HG03097 (cell line): ENCODE measurements around the gene UNC13D.
"Not testable (repeated sequence)": the region's sequence is repeated elsewhere in the genome, so short reads cannot be mapped to it uniquely, and the experiment has no call there.

Source experiments
- ATAC-seq: cut with Tn5 transposase; IDR thresholded peaks from one replicate; pipeline ENCODE4 v1.9.1; 2021; ENCODE audit not compliant: unreplicated experiment, low FRiP score

UNC13D gene

GRCh38 chr17:75808549-75808904, 35.7 kb downstream of the UNC13D start:
- no peak for ATAC-seq

- no peak for ATAC-seq
Observed at GRCh38 chr17:75807861-75808260, 36.3 kb downstream of the UNC13D start.

- no peak for ATAC-seq
Observed at GRCh38 chr17:75806822-75807500, 37.2 kb downstream of the UNC13D start.

GRCh38 chr17:75803883-75804282, 40.3 kb downstream of the UNC13D start:
- ATAC-seq, result no peak

GRCh38 chr17:75799402-75799801, 44.8 kb downstream of the UNC13D start:
- no peak for ATAC-seq

GRCh38 chr17:75795820-75796607, 48.2 kb downstream of the UNC13D start:
- no peak for ATAC-seq

GRCh38 chr17:75793460-75793859, 50.7 kb downstream of the UNC13D start:
- no peak for ATAC-seq

- ATAC-seq, result no peak
Observed at GRCh38 chr17:75791254-75791653, 53.0 kb downstream of the UNC13D start.

GRCh38 chr17:75785016-75785890, 59.0 kb downstream of the UNC13D start:
- peak; percentile 42 for ATAC-seq

GRCh38 chr17:75784473-75785015, 59.7 kb downstream of the UNC13D start, which contains the start of gene UNK:
Gene UNK (plus strand): TSS chr17:75784806. CDS start chr17:75784881, 75 bp downstream.
- peak; percentile 64 for ATAC-seq

- ATAC-seq, result no peak
Observed at GRCh38 chr17:75783803-75784472, 60.3 kb downstream of the UNC13D start.

GRCh38 chr17:75783069-75783783, 61.0 kb downstream of the UNC13D start:
- no peak for ATAC-seq

- ATAC-seq, result no peak
Observed at GRCh38 chr17:75779987-75780889, 64.0 kb downstream of the UNC13D start.

- ATAC-seq, result peak; percentile 62
Observed at GRCh38 chr17:75779250-75779986, 64.8 kb downstream of the UNC13D start.

- peak; percentile 5 for ATAC-seq
Observed at GRCh38 chr17:75778861-75779249, 65.3 kb downstream of the UNC13D start.

GRCh38 chr17:75778066-75778860, 65.9 kb downstream of the UNC13D start:
- not testable (repeated sequence) for ATAC-seq

GRCh38 chr17:75777296-75777922, 66.8 kb downstream of the UNC13D start:
- no peak for ATAC-seq
